A549 (cell line): ENCODE data around the gene HNRNPLL. TPM values are rescaled to one million over a fixed set of nuclear protein-coding genes. Genes with fewer than 3 reads are reported as not detected.

Experiments used
- ATAC-seq, 2 experiments: fragments of 200-7000 bp in 1 of 2; fragments of >200 bp in 1 of 2; cut with Nextera tagmentation in 1 of 2; cut with Tn5 transposase in 1 of 2; 3 replicates each; pipeline versions ENCODE4 v1.8.0 to v1.9.1; 2018 to 2020; ENCODE audit warnings: mild to moderate bottlenecking in 1 of 2, moderate library complexity in 1 of 2
- CTCF ChIA-PET: fragments of 300-600 bp; sonication (Branson Sonifier 250); formaldehyde crosslinking; extraction: SDS; loops from one replicate; lab custom pipeline; 2021; ENCODE audit warnings: antibody characterized with exemption, inconsistent platforms; lab: Yijun Ruan, JAX
- POLR2A ChIA-PET: fragments of 350-600 bp; formaldehyde crosslinking; extraction: SDS; loops from one replicate; lab custom pipeline; 2021; ENCODE audit warnings: antibody characterized with exemption, inconsistent platforms; lab: Yijun Ruan, JAX
- DNase-seq, 2 experiments: peaks; one replicate each; pipeline versions ENCODE4 v3.0.0 to v3.0.0-alpha.2; 2011 to 2016; ENCODE audit warnings: low read depth in 1 of 2, low spot score in 1 of 2
- FAIRE-seq: peaks from 2 replicates; lab custom pipeline; 2011; peaks lifted over from hg19 to GRCh38; lab: Jason Lieb, UNC
- H3K27ac ChIP-seq, 2 experiments: fragments of >200 bp; sonication (Bioruptor Twin); formaldehyde crosslinking; 3 replicates each; pipeline ENCODE4 v1.5.1; 2016 to 2017
- H3K4me1 ChIP-seq: fragments of >200 bp; sonication (Bioruptor Twin); formaldehyde crosslinking; 3 replicates; pipeline ENCODE4 v1.6.1; 2016
- H3K4me2 ChIP-seq: fragments of >200 bp; sonication (Bioruptor Twin); formaldehyde crosslinking; 3 replicates; pipeline ENCODE4 v1.6.1; 2016
- H3K4me3 ChIP-seq: fragments of >200 bp; sonication (Bioruptor Twin); formaldehyde crosslinking; 3 replicates; pipeline ENCODE4 v1.5.1; 2016
- H3K9me3 ChIP-seq: fragments of >200 bp; sonication (Bioruptor Twin); formaldehyde crosslinking; 3 replicates; pipeline ENCODE4 v1.6.1; 2016
- BHLHE40 ChIP-seq: IDR thresholded peaks from 2 replicates; pipeline ENCODE4 v1.6.1; 2012; ENCODE audit warnings: low read depth, low read length, inconsistent platforms
- CBX8 ChIP-seq: fragments of 200-600 bp; sonication (generic); IDR thresholded peaks from 2 replicates; pipeline ENCODE4 v1.6.1; 2016
- CEBPB ChIP-seq, 2 experiments: fragments of >200 bp in 1 of 2; sonication (Bioruptor Twin) in 1 of 2; formaldehyde crosslinking in 1 of 2; IDR thresholded peaks; 2 replicates each; pipeline ENCODE4 v1.6.1; 2012 to 2016
- CHD2 ChIP-seq: fragments of 150-350 bp; IDR thresholded peaks from 2 replicates; pipeline ENCODE4 v1.6.1; 2014; ENCODE audit warnings: low read length; ENCODE audit not compliant: partially characterized antibody
- EP300 ChIP-seq, 2 experiments: fragments of >200 bp; sonication (Bioruptor Twin); formaldehyde crosslinking; IDR thresholded peaks; 2 replicates in 1 of 2; 3 replicates in 1 of 2; pipeline ENCODE4 v1.6.1; 2016 to 2017
- ESRRA ChIP-seq: fragments of 150-350 bp; IDR thresholded peaks from 2 replicates; pipeline ENCODE4 v1.6.1; 2014; ENCODE audit warnings: mild to moderate bottlenecking, low read length, borderline replicate concordance
- FOSL2 ChIP-seq, 2 experiments: fragments of 450-650 bp in 1 of 2; fragments of >200 bp in 1 of 2; sonication (Bioruptor Twin) in 1 of 2; formaldehyde crosslinking; IDR thresholded peaks; 2 replicates each; pipeline versions ENCODE4 v1.5.0 to v1.6.1; 2016 to 2020; ENCODE audit warnings: mild to moderate bottlenecking in 1 of 2, moderate library complexity in 1 of 2
- GATA3 ChIP-seq: IDR thresholded peaks from 2 replicates; pipeline ENCODE4 v1.6.1; 2012; ENCODE audit warnings: borderline replicate concordance
- HEYL ChIP-seq: fragments of 250-450 bp; sonication (Bioruptor Pico); IDR thresholded peaks from 2 replicates; pipeline ENCODE4 v1.8.0; 2021; ENCODE audit warnings: mild to moderate bottlenecking, moderate library complexity
- HOXA7 ChIP-seq: fragments of 250-450 bp; sonication (Bioruptor Pico); IDR thresholded peaks from 2 replicates; pipeline ENCODE4 v1.5.0; 2020; ENCODE audit warnings: mild to moderate bottlenecking, moderate library complexity
- HOXB5 ChIP-seq: fragments of 250-450 bp; sonication (Bioruptor Pico); IDR thresholded peaks from 2 replicates; pipeline ENCODE4 v1.5.0; 2020; ENCODE audit warnings: mild to moderate bottlenecking, moderate library complexity
- JUNB ChIP-seq: fragments of >200 bp; sonication (Bioruptor Twin); formaldehyde crosslinking; IDR thresholded peaks from 2 replicates; pipeline ENCODE4 v1.6.1; 2016
- KDM1A ChIP-seq: fragments of 200-600 bp; sonication (generic); IDR thresholded peaks from 2 replicates; pipeline ENCODE4 v1.6.1; 2016; ENCODE audit warnings: low read depth, mild to moderate bottlenecking
- POLR2A ChIP-seq: IDR thresholded peaks from 2 replicates; pipeline ENCODE4 v1.6.1; 2012; ENCODE audit warnings: mild to moderate bottlenecking, low read length
- RCOR1 ChIP-seq: fragments of 150-350 bp; IDR thresholded peaks from 2 replicates; pipeline ENCODE4 v1.6.1; 2014; ENCODE audit warnings: antibody characterized with exemption, low read length, low read depth
- RFX5 ChIP-seq: fragments of 450-650 bp; IDR thresholded peaks from 2 replicates; pipeline ENCODE4 v1.7.1; 2014; ENCODE audit warnings: antibody characterized with exemption, mild to moderate bottlenecking, moderate library complexity
- TFCP2L1 ChIP-seq: fragments of 250-450 bp; sonication (Bioruptor Pico); IDR thresholded peaks from 2 replicates; pipeline ENCODE4 v1.5.0; 2021; ENCODE audit warnings: mild to moderate bottlenecking
- TP53 ChIP-seq: fragments of 250-450 bp; sonication (Bioruptor Pico); IDR thresholded peaks from 2 replicates; pipeline ENCODE4 v1.5.0; 2021; ENCODE audit warnings: mild to moderate bottlenecking, moderate library complexity
- ZFP36 ChIP-seq: fragments of 450-650 bp; IDR thresholded peaks from 2 replicates; pipeline ENCODE4 v1.6.1; 2014; ENCODE audit warnings: borderline replicate concordance; ENCODE audit not compliant: partially characterized antibody
- ZNF302 ChIP-seq: fragments of 250-450 bp; sonication (Bioruptor Pico); IDR thresholded peaks from 2 replicates; pipeline ENCODE4 v1.9.0; 2021; ENCODE audit warnings: inconsistent platforms, mild to moderate bottlenecking, moderate library complexity
- WGBS: methylation state at CpG from one replicate; pipeline ENCODE4 v1.1.6; 2017; ENCODE audit errors: missing lambda C conversion rate; 5-methylcytosine and 5-hydroxymethylcytosine counted together
- polyA plus RNA-seq, 4 experiments: library from polyadenylated mRNA; depleted of rRNA in 3 of 4; stranded (reverse); fragments of >200 nt; fragmentation: RNase III in 1 of 4; extraction: RNeasy Plus Mini Kit Qiagen cat#74134 plus additional on column Dnase treatment in 1 of 4; gene quantifications; 2 replicates in 3 of 4; 3 replicates in 1 of 4; pipeline ENCODE4 v1.2.3, GENCODE V29; 2011 to 2017
- TF ChIP-seq, protein P1 (sequence below): fragments of >200 bp; sonication (Bioruptor Twin); formaldehyde crosslinking; IDR thresholded peaks from 2 replicates; pipeline ENCODE4 v1.6.1; 2016
- TF ChIP-seq, protein P2 (sequence below): IDR thresholded peaks from 2 replicates; pipeline ENCODE4 v1.6.1; 2012
- TF ChIP-seq, protein P3 (sequence below): fragments of 200-600 bp; sonication (generic); IDR thresholded peaks from 2 replicates; pipeline ENCODE4 v1.6.1; 2016; ENCODE audit warnings: antibody characterized with exemption, mild to moderate bottlenecking, moderate library complexity

HNRNPLL gene
- polyA plus RNA-seq, 2 of the 4 experiments (the other 2 are of a cell fraction): 39.0 to 73.8 TPM

DNA sequence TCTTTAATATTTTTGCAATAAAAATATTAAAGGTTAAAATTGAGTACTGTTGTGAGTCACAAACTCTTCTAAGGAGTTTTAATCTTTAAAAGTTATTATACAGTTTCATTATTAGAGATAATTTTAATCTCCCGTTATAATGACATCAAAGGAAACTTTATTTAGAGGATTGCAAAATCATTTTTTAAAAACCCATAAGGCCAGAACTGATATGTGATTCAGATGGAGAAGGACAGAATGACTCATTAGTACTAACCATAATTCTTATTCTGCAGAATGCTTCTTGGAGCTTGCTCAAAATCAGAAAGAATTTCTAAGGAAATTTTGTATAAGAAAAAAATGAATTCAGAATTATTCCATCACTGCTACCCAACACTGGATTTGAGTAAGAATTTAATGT, 12.5 kb upstream of the HNRNPLL start:
- CTCF ChIA-PET: interaction anchor here (5.9 kb wide), 1 partner anchor 13 kb away, joined by 44 read pairs; the partner anchor contains the start of gene HNRNPLL
- FAIRE-seq: peak; percentile 7

DNA sequence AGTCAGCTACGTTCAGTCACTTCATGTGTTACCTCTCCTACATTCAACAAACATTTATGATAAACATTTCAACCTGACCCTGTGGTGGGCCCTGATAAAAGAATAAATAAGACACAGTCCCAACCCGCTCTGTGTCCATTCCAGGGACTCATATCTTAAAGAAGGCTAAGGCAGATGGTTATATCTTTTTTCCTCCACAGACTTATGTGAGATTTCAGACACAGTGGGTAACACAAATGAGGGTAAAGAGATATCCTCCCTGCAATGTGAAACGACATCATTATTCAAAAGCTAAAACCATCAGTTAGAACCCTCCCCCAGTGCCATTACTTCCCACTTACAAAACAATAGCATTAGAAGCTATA, 11.1 kb upstream of the HNRNPLL start:
- FAIRE-seq (no peak), ATAC-seq (no peak), DNase-seq (no peak)
- TF ChIP-seq GATA3 (no peak), BHLHE40 (no peak), RCOR1 (no peak), RFX5 (no peak)
- TF ChIP-seq, protein P1, sequence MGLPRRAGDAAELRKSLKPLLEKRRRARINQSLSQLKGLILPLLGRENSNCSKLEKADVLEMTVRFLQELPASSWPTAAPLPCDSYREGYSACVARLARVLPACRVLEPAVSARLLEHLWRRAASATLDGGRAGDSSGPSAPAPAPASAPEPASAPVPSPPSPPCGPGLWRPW: no peak
- H3K4me1 ChIP-seq: peaks cover 6% of the 10 kb centered on the region; the same call in 2 of the 3 replicates
- no peak overlapping the region for H3K4me3 ChIP-seq
- H3K9me3 ChIP-seq: no peaks in the 10 kb centered on the region
- no peak overlapping the region for H3K4me2 ChIP-seq
- H3K27ac ChIP-seq: no peak overlapping the region
- POLR2A ChIA-PET: no interaction called here
- CTCF ChIA-PET: interaction anchor here (0.8 to 5.9 kb wide), 4 partner anchors 10 to 78 kb away, joined by 3 to 44 read pairs (median 6); partner anchors contain the start of genes GALM and HNRNPLL
- 84% methylated on average over 3 of the region's 3 CpGs for WGBS

More for the DNA sequence above, 12.5 kb upstream of the HNRNPLL start:
- Histone ChIP-seq H3K4me2 (no peak overlapping the region; the same call in 2 of the 3 replicates), H3K4me3 (no peak overlapping the region), H3K4me1 (peaks cover 6% of the 10 kb centered on the region; the same call in 2 of the 3 replicates), H3K27ac (no peak overlapping the region), H3K9me3 (no peaks in the 10 kb centered on the region)
- ATAC-seq (no peak), DNase-seq (no peak)
- POLR2A ChIA-PET: no interaction called here
- 77% methylated on average over 1 of the region's 1 CpG for WGBS
- TF ChIP-seq KDM1A: no peak
- TF ChIP-seq FOSL2 (IDR thresholded peaks at IDR 0.05): peak; percentile 4; the same call in 1 of the 2 replicates
- TF ChIP-seq FOSL2 (CRISPR knock-in tag; IDR thresholded peaks at IDR 0.05): no peak
- 0 out of 2 replicates have a peak, but pooled peaks have one; percentile 35 for TF ChIP-seq JUNB

DNA sequence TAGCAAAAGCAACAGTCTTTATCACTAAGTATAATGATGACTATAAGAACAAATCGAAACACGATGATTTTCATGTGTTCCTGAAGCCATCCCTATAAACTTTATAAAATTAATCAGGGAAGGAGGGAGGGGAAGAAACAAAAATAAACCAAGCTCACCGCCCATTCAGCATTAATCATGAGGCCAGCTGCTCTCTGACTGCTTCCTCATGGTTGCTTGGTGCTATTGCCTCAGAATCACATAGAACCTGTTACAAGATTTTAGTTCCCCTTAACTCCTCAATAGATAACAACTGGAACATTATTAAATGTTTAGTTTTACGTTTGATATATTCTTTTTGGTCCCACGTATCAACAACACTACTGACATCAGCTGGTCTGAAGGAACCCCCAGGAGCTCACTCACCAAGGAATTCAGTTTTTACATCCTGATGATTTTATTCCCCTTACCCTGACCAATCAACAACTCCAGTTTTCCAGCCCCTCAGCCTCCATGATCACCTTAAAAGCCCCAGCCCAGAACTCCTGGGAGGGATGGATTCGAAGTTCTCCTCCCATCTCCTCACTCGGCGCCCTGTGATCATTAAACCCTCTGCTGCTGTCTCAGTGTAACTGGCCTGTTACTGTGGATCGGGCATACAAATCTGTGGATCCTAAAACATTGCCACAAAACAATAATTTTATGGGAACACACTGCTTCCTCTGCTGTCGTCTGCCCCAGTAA, 10.6 kb upstream of the HNRNPLL start:
- 78% methylated on average over 10 of the region's 10 CpGs for WGBS
- CTCF ChIA-PET: interaction anchor here (1.0 to 5.9 kb wide), 3 partner anchors 10 to 77 kb away, joined by 4 to 44 read pairs (median 7); partner anchors contain the start of gene HNRNPLL
- TF ChIP-seq EP300 (IDR thresholded peaks at IDR 0.05): no peak
- TF ChIP-seq, protein P2, sequence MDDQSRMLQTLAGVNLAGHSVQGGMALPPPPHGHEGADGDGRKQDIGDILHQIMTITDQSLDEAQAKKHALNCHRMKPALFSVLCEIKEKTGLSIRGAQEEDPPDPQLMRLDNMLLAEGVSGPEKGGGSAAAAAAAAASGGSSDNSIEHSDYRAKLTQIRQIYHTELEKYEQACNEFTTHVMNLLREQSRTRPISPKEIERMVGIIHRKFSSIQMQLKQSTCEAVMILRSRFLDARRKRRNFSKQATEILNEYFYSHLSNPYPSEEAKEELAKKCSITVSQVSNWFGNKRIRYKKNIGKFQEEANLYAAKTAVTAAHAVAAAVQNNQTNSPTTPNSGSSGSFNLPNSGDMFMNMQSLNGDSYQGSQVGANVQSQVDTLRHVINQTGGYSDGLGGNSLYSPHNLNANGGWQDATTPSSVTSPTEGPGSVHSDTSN: no peak
- TF ChIP-seq, all 56 proteins: peak for 0
- FAIRE-seq (no peak), ATAC-seq (no peak), DNase-seq (no peak)
- Histone ChIP-seq H3K9me3 (no peaks in the 10 kb centered on the region), H3K4me3 (no peak overlapping the region), H3K4me1 (peaks cover 6% of the 10 kb centered on the region; the same call in 2 of the 3 replicates), H3K27ac (no peak overlapping the region), H3K4me2 (no peak overlapping the region)
- POLR2A ChIA-PET: no interaction called here

DNA sequence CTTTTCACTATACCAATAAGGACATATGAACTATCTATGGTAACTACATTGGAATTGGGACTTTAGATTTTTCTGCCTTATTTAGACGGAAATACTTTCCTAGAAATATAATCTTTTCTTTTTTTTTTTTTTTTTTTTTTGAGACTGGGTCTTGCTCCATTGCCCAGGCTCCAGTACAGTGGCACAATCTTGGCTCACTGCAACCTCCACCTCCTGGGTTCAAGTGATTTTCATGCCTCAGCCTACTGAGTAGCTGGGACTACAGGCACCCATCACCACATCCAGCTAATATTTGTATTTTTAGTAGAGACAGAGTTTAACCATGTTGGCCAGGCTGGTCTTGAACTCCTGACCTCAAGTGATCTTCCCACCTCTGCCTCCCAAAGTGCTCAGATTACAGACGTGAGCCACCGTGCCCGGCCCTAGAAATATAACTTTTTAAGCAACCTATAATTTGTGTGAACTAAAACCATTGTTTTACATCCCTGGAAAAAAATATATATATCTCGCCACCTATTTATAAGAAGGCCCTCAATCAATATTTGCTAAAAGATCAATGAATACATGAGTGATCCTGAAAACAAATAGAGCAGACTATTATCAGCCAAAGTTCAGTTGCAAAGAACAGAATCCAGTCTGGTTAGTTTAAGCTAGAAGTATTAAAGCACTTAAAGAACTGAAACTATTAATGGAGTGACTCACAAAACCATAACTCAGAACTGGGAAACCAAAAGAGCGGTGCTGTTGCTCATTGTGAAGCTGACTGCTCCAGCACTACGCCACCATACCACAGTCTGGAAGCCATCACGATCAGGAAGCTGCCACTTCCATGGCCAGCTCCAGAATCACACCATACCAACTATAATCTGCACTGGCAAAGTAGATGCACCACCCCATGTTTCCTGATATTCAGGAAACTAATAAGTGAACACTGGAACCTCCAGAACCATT, 8.4 kb upstream of the HNRNPLL start:
- no peak overlapping the region for H3K4me3 ChIP-seq
- FAIRE-seq (no peak), ATAC-seq (no peak), DNase-seq (no peak)
- POLR2A ChIA-PET: no interaction called here
- H3K4me2 ChIP-seq: no peak overlapping the region
- WGBS: 68% methylated on average over 8 of the region's 8 CpGs
- CTCF ChIA-PET: interaction anchor here (0.6 to 5.9 kb wide), 7 partner anchors 9 to 1909 kb away, joined by 3 to 44 read pairs (median 4); partner anchors contain the start of gene HNRNPLL
- peaks cover 10% of the 10 kb centered on the region; the same call in 2 of the 3 replicates for H3K4me1 ChIP-seq
- no peak overlapping the region for H3K27ac ChIP-seq
- no peaks in the 10 kb centered on the region for H3K9me3 ChIP-seq
- TF ChIP-seq CBX8 (no peak), HEYL (CRISPR knock-in tag) (no peak), TFCP2L1 (CRISPR knock-in tag) (no peak), ZNF302 (no peak), POLR2A (no peak), ZFP36 (no peak), CHD2 (no peak), CEBPB (IDR thresholded peaks at IDR 0.05) (no peak), HOXA7 (CRISPR knock-in tag) (no peak), KDM1A (no peak), ESRRA (no peak), HOXB5 (CRISPR knock-in tag) (no peak), TP53 (CRISPR knock-in tag) (no peak)
- TF ChIP-seq, protein P3, sequence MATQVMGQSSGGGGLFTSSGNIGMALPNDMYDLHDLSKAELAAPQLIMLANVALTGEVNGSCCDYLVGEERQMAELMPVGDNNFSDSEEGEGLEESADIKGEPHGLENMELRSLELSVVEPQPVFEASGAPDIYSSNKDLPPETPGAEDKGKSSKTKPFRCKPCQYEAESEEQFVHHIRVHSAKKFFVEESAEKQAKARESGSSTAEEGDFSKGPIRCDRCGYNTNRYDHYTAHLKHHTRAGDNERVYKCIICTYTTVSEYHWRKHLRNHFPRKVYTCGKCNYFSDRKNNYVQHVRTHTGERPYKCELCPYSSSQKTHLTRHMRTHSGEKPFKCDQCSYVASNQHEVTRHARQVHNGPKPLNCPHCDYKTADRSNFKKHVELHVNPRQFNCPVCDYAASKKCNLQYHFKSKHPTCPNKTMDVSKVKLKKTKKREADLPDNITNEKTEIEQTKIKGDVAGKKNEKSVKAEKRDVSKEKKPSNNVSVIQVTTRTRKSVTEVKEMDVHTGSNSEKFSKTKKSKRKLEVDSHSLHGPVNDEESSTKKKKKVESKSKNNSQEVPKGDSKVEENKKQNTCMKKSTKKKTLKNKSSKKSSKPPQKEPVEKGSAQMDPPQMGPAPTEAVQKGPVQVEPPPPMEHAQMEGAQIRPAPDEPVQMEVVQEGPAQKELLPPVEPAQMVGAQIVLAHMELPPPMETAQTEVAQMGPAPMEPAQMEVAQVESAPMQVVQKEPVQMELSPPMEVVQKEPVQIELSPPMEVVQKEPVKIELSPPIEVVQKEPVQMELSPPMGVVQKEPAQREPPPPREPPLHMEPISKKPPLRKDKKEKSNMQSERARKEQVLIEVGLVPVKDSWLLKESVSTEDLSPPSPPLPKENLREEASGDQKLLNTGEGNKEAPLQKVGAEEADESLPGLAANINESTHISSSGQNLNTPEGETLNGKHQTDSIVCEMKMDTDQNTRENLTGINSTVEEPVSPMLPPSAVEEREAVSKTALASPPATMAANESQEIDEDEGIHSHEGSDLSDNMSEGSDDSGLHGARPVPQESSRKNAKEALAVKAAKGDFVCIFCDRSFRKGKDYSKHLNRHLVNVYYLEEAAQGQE: no peak
